Measurements from ENCODE around the gene AGAP1. TPM values are rescaled to one million over a fixed set of nuclear protein-coding genes. Genes with fewer than 3 reads are reported as not detected.
"Not testable (repeated sequence)": the region's sequence is repeated elsewhere in the genome, so short reads cannot be mapped to it uniquely, and the experiment has no call there.

AGAP1 gene
- total RNA-seq, 2 donors from 2014 or later: 16.1 to 40.1 TPM

GRCh38 chr2:236056141-236056540 lies 562.3 kb downstream of the AGAP1 start:
- Histone ChIP-seq H3K9me3 (no peaks in the 10 kb centered on the region), H3K36me3 (no peaks in the 10 kb centered on the region), H3K4me3 (no peak overlapping the region), H3K27ac (no peak overlapping the region), H3K27me3 (replicated peaks; ENCODE audit: insufficient read depth) (no peaks in the 10 kb centered on the region), H3K4me1 (replicated peaks) (no peaks in the 10 kb centered on the region)
- 42% methylated on average over 9 of the region's 9 CpGs for WGBS
- TF ChIP-seq POLR2A (IDR thresholded peaks at IDR 0.05) (no peak), POLR2AphosphoS5 (IDR thresholded peaks at IDR 0.05) (no peak)
- TF ChIP-seq, protein P1, sequence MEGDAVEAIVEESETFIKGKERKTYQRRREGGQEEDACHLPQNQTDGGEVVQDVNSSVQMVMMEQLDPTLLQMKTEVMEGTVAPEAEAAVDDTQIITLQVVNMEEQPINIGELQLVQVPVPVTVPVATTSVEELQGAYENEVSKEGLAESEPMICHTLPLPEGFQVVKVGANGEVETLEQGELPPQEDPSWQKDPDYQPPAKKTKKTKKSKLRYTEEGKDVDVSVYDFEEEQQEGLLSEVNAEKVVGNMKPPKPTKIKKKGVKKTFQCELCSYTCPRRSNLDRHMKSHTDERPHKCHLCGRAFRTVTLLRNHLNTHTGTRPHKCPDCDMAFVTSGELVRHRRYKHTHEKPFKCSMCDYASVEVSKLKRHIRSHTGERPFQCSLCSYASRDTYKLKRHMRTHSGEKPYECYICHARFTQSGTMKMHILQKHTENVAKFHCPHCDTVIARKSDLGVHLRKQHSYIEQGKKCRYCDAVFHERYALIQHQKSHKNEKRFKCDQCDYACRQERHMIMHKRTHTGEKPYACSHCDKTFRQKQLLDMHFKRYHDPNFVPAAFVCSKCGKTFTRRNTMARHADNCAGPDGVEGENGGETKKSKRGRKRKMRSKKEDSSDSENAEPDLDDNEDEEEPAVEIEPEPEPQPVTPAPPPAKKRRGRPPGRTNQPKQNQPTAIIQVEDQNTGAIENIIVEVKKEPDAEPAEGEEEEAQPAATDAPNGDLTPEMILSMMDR (IDR thresholded peaks at IDR 0.05): no peak
- DNase-seq (ENCODE audit: low spot score): no peak
- intact Hi-C loops (cut with DNase I): no loop called here

DNA sequence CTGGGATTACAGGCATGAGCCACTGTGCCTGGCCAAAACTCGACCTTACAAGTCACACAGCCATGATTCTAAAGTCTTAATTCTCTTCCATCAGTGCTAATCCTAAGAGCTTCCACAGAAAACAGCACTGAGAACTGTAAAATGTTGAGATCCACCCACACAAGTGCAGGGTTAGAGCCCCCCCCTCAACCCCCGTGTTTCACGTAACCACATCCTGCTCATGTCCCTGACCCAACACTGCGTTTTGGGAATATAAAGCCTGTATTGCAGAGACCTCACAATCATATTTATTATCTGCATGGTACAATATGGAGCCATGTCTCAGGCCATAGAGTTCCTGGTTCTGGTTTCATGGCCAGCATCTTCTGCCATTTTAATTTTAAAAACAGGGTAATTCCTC lies 563.5 kb downstream of the AGAP1 start:
- Histone ChIP-seq H3K9me3 (no peaks in the 10 kb centered on the region), H3K4me3 (no peak overlapping the region), H3K27me3 (replicated peaks; ENCODE audit: insufficient read depth) (no peaks in the 10 kb centered on the region), H3K36me3 (no peaks in the 10 kb centered on the region), H3K4me1 (replicated peaks) (no peaks in the 10 kb centered on the region), H3K27ac (no peak overlapping the region)
- intact Hi-C loops (cut with DNase I): no loop called here
- whole genome bisulfite sequencing: 90% methylated on average over 4 of the region's 4 CpGs
- TF ChIP-seq, protein P1 (IDR thresholded peaks at IDR 0.05): no peak
- TF ChIP-seq POLR2A (IDR thresholded peaks at IDR 0.05) (no peak), POLR2AphosphoS5 (IDR thresholded peaks at IDR 0.05) (no peak)
- no peak for DNase-seq (ENCODE audit: low spot score)

DNA sequence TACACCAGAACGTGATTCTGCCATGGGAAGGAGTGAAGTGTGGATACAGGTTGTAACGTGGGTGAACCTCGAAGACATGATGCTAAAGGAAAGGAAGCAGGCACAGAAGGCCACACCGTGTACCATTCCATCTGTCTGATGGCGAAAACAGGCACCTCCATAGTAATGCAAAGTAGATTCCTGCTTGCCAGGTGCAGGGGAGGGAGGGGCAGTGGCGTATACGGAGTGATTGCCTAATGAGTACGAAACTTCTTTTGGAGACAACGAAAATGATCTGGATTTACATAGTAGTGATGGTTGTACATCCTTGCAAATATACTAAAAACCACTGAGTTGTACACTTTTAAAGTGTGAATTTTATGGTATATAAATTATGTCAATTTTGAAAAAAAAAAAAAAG lies 567.7 kb downstream of the AGAP1 start:
- TF ChIP-seq POLR2AphosphoS5 (IDR thresholded peaks at IDR 0.05): no peak
- TF ChIP-seq, protein P1 (IDR thresholded peaks at IDR 0.05): no peak
- no peak for TF ChIP-seq POLR2A (IDR thresholded peaks at IDR 0.05)
- no peak overlapping the region for H3K4me3 ChIP-seq
- no peak for DNase-seq (ENCODE audit: low spot score)
- H3K27me3 ChIP-seq (replicated peaks; ENCODE audit: insufficient read depth): no peaks in the 10 kb centered on the region
- H3K9me3 ChIP-seq: no peaks in the 10 kb centered on the region
- intact Hi-C loops (cut with DNase I): no loop called here
- H3K36me3 ChIP-seq: no peaks in the 10 kb centered on the region
- H3K4me1 ChIP-seq (replicated peaks): no peaks in the 10 kb centered on the region
- WGBS: 71% methylated on average over 9 of the region's 9 CpGs
- no peak overlapping the region for H3K27ac ChIP-seq

DNA sequence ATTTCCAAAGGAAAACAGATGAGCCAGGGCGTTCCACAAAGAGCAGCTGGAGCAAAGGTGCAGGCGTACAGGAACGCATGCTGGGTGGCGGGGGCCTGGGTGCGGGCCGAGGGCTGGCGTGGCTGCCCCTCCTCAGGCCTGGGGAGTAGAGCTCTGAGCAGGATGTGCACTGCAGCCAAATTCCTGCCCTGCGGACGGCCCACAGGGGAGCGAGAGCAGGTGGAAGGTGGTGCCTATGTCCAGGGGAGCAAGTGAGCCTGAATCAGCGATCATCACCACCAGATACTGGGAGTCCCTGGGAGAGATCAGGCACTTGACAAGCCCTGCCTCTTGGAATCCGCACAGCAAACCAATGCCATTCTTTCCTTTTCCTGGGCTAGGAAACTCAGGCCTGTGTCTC lies 568.1 kb downstream of the AGAP1 start:
- TF ChIP-seq POLR2AphosphoS5 (IDR thresholded peaks at IDR 0.05) (no peak), POLR2A (IDR thresholded peaks at IDR 0.05) (no peak)
- intact Hi-C loops (cut with DNase I): no loop called here
- no peak for DNase-seq (ENCODE audit: low spot score)
- Histone ChIP-seq H3K9me3 (no peaks in the 10 kb centered on the region), H3K4me1 (replicated peaks) (no peaks in the 10 kb centered on the region), H3K27me3 (replicated peaks; ENCODE audit: insufficient read depth) (no peaks in the 10 kb centered on the region), H3K27ac (no peak overlapping the region), H3K36me3 (no peaks in the 10 kb centered on the region), H3K4me3 (no peak overlapping the region)
- 87% methylated on average over 12 of the region's 12 CpGs for WGBS

GRCh38 chr2:236062806-236063205 lies 569.0 kb downstream of the AGAP1 start:
- 99% methylated on average over 5 of the region's 5 CpGs for WGBS
- H3K36me3 ChIP-seq; H3K27ac ChIP-seq; intact Hi-C loops (cut with DNase I); H3K9me3 ChIP-seq; H3K4me3 ChIP-seq; H3K4me1 ChIP-seq (replicated peaks); H3K27me3 ChIP-seq (replicated peaks; ENCODE audit: insufficient read depth); DNase-seq (ENCODE audit: low spot score): not testable (repeated sequence)

- TF ChIP-seq POLR2AphosphoS5 (IDR thresholded peaks at IDR 0.05) (no peak), POLR2A (IDR thresholded peaks at IDR 0.05) (no peak)
- TF ChIP-seq, protein P1 (IDR thresholded peaks at IDR 0.05): no peak
- H3K27me3 ChIP-seq (replicated peaks; ENCODE audit: insufficient read depth): no peaks in the 10 kb centered on the region
- H3K4me1 ChIP-seq (replicated peaks): no peaks in the 10 kb centered on the region
- no peaks in the 10 kb centered on the region for H3K9me3 ChIP-seq
- no peak overlapping the region for H3K27ac ChIP-seq
- H3K36me3 ChIP-seq: no peaks in the 10 kb centered on the region
- DNase-seq (ENCODE audit: low spot score): no peak
- intact Hi-C loops (cut with DNase I): no loop called here
- H3K4me3 ChIP-seq: no peak overlapping the region
- WGBS: 93% methylated on average over 7 of the region's 7 CpGs
Measured at GRCh38 chr2:236063994-236064393, 570.2 kb downstream of the AGAP1 start.
